Hematopoietic multipotent progenitor cell (in vitro differentiated cells): Measurements from ENCODE around the gene NATD1. TPM values are rescaled to one million over a fixed set of nuclear protein-coding genes. Genes with fewer than 3 reads are reported as not detected.

Experiments
- DNase-seq, 3 donors: peaks; one replicate each; pipeline ENCODE4 v3.0.0-alpha.2; 2011 to 2015; ENCODE audit warnings: low read depth in 2 of 3, low spot score in 2 of 3
- total RNA-seq: library from RNA; depleted of rRNA; stranded (reverse); fragments of >200 nt; gene quantifications from one replicate; pipeline ENCODE4 v1.2.3, GENCODE V29; 2012

Gene NATD1
- total RNA-seq, 1 donor, result 8.6 TPM

- DNase-seq, result no peak
These were observed 24.1 kb upstream of the NATD1 start for GRCh38 chr17:21277332-21277731.

- no peak for DNase-seq
These were observed 23.0 kb upstream of the NATD1 start for GRCh38 chr17:21276264-21276588.

- peak; percentile 78 to 89 (median 85) for DNase-seq
These were observed 22.5 kb upstream of the NATD1 start for GRCh38 chr17:21275579-21276263.

- no peak for DNase-seq
These were observed 21.9 kb upstream of the NATD1 start for GRCh38 chr17:21275047-21275578.

GRCh38 chr17:21272881-21273792 lies 19.9 kb upstream of the NATD1 start:
- DNase-seq, result no peak

- no peak for DNase-seq
These were observed 19.0 kb upstream of the NATD1 start for GRCh38 chr17:21272250-21272649.

- DNase-seq, result no peak
These were observed 18.4 kb upstream of the NATD1 start for GRCh38 chr17:21271454-21272183.

- no peak for DNase-seq
These were observed 16.2 kb upstream of the NATD1 start for GRCh38 chr17:21269394-21269793.

- DNase-seq, result no peak
These were observed 15.5 kb upstream of the NATD1 start for GRCh38 chr17:21268596-21269188.

- no peak for DNase-seq
These were observed 10.2 kb upstream of the NATD1 start for GRCh38 chr17:21263376-21263775.

GRCh38 chr17:21262259-21262993 lies 9.2 kb upstream of the NATD1 start:
- DNase-seq, result no peak

- DNase-seq, result no peak
These were observed 5.4 kb upstream of the NATD1 start for GRCh38 chr17:21258593-21258992.

GRCh38 chr17:21253646-21254441 lies 634 bp upstream of the NATD1 start:
- DNase-seq, result no peak

GRCh38 chr17:21252289-21252795 lies 868 bp downstream of the NATD1 start:
- no peak for DNase-seq

GRCh38 chr17:21251337-21252010 lies 1.7 kb downstream of the NATD1 start:
- DNase-seq, result no peak

- no peak for DNase-seq
These were observed 2.4 kb downstream of the NATD1 start for GRCh38 chr17:21250854-21251253.

GRCh38 chr17:21249920-21250703 lies 3.1 kb downstream of the NATD1 start:
- DNase-seq, result no peak
